Measurements from ENCODE around the gene C12orf76.

C12orf76 gene

GRCh38 chr12:110067531-110067930 lies 19.2 kb upstream of the C12orf76 start:
- H3K4me2 ChIP-seq = no peak overlapping the region
- H2AFZ ChIP-seq (ENCODE audit: low read depth) = no peak overlapping the region
- no peaks in the 10 kb centered on the region for H4K20me1 ChIP-seq (ENCODE audit: insufficient read depth)
- H3K27ac ChIP-seq = no peak overlapping the region
- TF ChIP-seq, protein P1, sequence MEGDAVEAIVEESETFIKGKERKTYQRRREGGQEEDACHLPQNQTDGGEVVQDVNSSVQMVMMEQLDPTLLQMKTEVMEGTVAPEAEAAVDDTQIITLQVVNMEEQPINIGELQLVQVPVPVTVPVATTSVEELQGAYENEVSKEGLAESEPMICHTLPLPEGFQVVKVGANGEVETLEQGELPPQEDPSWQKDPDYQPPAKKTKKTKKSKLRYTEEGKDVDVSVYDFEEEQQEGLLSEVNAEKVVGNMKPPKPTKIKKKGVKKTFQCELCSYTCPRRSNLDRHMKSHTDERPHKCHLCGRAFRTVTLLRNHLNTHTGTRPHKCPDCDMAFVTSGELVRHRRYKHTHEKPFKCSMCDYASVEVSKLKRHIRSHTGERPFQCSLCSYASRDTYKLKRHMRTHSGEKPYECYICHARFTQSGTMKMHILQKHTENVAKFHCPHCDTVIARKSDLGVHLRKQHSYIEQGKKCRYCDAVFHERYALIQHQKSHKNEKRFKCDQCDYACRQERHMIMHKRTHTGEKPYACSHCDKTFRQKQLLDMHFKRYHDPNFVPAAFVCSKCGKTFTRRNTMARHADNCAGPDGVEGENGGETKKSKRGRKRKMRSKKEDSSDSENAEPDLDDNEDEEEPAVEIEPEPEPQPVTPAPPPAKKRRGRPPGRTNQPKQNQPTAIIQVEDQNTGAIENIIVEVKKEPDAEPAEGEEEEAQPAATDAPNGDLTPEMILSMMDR (conservative IDR thresholded peaks at IDR 0.05; ENCODE audit: low read depth, low read length) = no peak
- no peaks in the 10 kb centered on the region for H3K4me1 ChIP-seq (ENCODE audit: low read depth, poor library complexity, severe bottlenecking)
- no peak overlapping the region for H3K9ac ChIP-seq
- H3K36me3 ChIP-seq (ENCODE audit: insufficient read depth) = no peaks in the 10 kb centered on the region
- no peak overlapping the region for H3K4me3 ChIP-seq (IDR thresholded peaks at IDR 0.05; ENCODE audit: insufficient read depth, low read depth, low read length)
- H3K27me3 ChIP-seq (ENCODE audit: insufficient read depth, low read depth) = no peaks in the 10 kb centered on the region
- no peaks in the 10 kb centered on the region for H3K79me2 ChIP-seq (ENCODE audit: insufficient read depth, low read depth)

GRCh38 chr12:110065540-110065939 lies 17.2 kb upstream of the C12orf76 start:
- Histone ChIP-seq H3K4me1 (ENCODE audit: low read depth, poor library complexity, severe bottlenecking) (no peaks in the 10 kb centered on the region), H3K4me2 (no peak overlapping the region), H3K79me2 (ENCODE audit: insufficient read depth, low read depth) (no peaks in the 10 kb centered on the region), H2AFZ (ENCODE audit: low read depth) (no peak overlapping the region), H3K27ac (no peak overlapping the region), H3K4me3 (IDR thresholded peaks at IDR 0.05; ENCODE audit: insufficient read depth, low read depth, low read length) (no peak overlapping the region), H4K20me1 (ENCODE audit: insufficient read depth) (no peaks in the 10 kb centered on the region), H3K27me3 (ENCODE audit: insufficient read depth, low read depth) (no peaks in the 10 kb centered on the region), H3K36me3 (ENCODE audit: insufficient read depth) (no peaks in the 10 kb centered on the region), H3K9ac (no peak overlapping the region)
- TF ChIP-seq, protein P1 (conservative IDR thresholded peaks at IDR 0.05; ENCODE audit: low read depth, low read length) = no peak

DNA sequence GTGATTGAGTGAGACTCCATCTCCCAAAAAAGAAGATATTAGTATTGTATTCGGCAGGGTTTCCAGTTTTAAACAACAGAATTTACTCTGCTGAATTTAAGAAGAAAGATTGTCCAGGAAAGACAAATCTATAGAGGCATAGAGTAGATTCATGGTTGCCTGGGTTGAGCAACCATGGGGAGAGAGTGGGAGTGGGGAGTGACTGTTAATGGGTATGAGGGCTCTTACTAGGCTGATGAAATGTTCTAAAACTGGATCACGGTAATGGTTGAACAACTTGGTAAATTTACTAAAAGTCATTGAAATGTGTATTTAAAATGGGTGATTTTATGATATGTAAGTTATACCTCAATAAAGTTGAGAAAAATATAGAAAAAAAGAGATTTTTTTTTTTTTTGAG lies 13.9 kb upstream of the C12orf76 start:
- H3K4me3 ChIP-seq (IDR thresholded peaks at IDR 0.05; ENCODE audit: insufficient read depth, low read depth, low read length) = no peak overlapping the region
- H2AFZ ChIP-seq (ENCODE audit: low read depth) = no peak overlapping the region
- H3K4me2 ChIP-seq = no peak overlapping the region
- H3K4me1 ChIP-seq (ENCODE audit: low read depth, poor library complexity, severe bottlenecking) = no peaks in the 10 kb centered on the region
- TF ChIP-seq, protein P1 (conservative IDR thresholded peaks at IDR 0.05; ENCODE audit: low read depth, low read length) = no peak
- no peak overlapping the region for H3K9ac ChIP-seq
- no peaks in the 10 kb centered on the region for H3K79me2 ChIP-seq (ENCODE audit: insufficient read depth, low read depth)
- H3K27ac ChIP-seq = no peak overlapping the region
- no peaks in the 10 kb centered on the region for H4K20me1 ChIP-seq (ENCODE audit: insufficient read depth)
- H3K36me3 ChIP-seq (ENCODE audit: insufficient read depth) = no peaks in the 10 kb centered on the region
- H3K27me3 ChIP-seq (ENCODE audit: insufficient read depth, low read depth) = no peaks in the 10 kb centered on the region

DNA sequence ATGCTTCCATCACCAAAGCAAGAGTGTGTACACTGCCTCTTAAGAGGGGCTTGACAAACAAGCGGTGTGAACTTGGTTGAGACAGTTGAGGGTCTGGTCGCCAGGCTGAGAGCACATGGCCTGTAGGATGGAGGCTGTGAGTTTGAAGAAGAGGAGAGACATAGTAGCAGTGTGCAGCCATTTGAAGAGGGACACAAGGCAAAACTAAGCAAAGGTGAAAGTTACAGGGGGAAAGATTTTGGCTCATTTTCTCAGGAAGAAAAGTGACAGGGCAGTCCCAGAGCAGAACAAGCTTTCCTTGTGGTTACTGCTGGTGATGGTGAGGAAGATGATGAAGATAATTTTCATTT lies 11.3 kb upstream of the C12orf76 start:
- Histone ChIP-seq H3K36me3 (ENCODE audit: insufficient read depth) (no peaks in the 10 kb centered on the region), H4K20me1 (ENCODE audit: insufficient read depth) (no peaks in the 10 kb centered on the region), H3K27me3 (ENCODE audit: insufficient read depth, low read depth) (no peaks in the 10 kb centered on the region), H3K79me2 (ENCODE audit: insufficient read depth, low read depth) (no peaks in the 10 kb centered on the region), H2AFZ (ENCODE audit: low read depth) (no peak overlapping the region), H3K4me2 (no peak overlapping the region), H3K4me1 (ENCODE audit: low read depth, poor library complexity, severe bottlenecking) (no peaks in the 10 kb centered on the region), H3K27ac (no peak overlapping the region), H3K4me3 (IDR thresholded peaks at IDR 0.05; ENCODE audit: insufficient read depth, low read depth, low read length) (no peak overlapping the region), H3K9ac (no peak overlapping the region)
- TF ChIP-seq, protein P1 (conservative IDR thresholded peaks at IDR 0.05; ENCODE audit: low read depth, low read length) = no peak
